ENCODE measurements around the gene IQCM.

DNA sequence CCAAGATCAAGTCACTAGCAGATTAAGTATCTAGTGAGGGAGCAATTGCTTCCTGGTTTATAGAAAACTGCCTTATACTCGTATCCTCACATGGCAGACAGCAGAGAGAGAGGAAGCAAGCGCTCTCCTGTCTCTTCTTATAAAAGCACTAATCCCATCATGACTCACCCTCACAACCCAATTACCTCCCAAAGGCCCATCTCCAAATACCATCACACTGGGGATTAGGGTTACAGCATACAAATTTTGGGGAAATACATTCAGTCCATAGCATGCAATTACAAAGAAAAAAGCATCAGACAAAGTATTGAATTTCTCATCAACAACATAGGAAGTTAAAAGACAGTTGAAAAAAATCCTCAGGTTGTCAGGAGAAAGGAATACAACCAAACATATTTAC, 292.6 kb downstream of the IQCM start:
- TF ChIP-seq, protein P1, sequence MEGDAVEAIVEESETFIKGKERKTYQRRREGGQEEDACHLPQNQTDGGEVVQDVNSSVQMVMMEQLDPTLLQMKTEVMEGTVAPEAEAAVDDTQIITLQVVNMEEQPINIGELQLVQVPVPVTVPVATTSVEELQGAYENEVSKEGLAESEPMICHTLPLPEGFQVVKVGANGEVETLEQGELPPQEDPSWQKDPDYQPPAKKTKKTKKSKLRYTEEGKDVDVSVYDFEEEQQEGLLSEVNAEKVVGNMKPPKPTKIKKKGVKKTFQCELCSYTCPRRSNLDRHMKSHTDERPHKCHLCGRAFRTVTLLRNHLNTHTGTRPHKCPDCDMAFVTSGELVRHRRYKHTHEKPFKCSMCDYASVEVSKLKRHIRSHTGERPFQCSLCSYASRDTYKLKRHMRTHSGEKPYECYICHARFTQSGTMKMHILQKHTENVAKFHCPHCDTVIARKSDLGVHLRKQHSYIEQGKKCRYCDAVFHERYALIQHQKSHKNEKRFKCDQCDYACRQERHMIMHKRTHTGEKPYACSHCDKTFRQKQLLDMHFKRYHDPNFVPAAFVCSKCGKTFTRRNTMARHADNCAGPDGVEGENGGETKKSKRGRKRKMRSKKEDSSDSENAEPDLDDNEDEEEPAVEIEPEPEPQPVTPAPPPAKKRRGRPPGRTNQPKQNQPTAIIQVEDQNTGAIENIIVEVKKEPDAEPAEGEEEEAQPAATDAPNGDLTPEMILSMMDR (IDR thresholded peaks at IDR 0.05): no peak
- no peak for TF ChIP-seq POLR2A (IDR thresholded peaks at IDR 0.05)
